Ovary (tissue), 9 donors: ENCODE measurements around the gene PARD3B. TPM values are rescaled to one million over a fixed set of nuclear protein-coding genes. Genes with fewer than 3 reads are reported as not detected.

Experiments
- DNase-seq, 5 donors: peaks; one replicate each; pipeline ENCODE4 v3.0.0-alpha.2; 2019 to 2020
- H3K27ac ChIP-seq, 2 donors: fragments of 200-600 bp; one replicate each; pipeline versions ENCODE4 v1.5.1 to v1.8.0; 2019 to 2022
- H3K27me3 ChIP-seq: fragments of 200-600 bp; one replicate; pipeline ENCODE4 v1.8.0; 2022
- H3K36me3 ChIP-seq: fragments of 200-600 bp; sonication (generic); one replicate; pipeline ENCODE4 v1.5.1; 2019
- H3K4me1 ChIP-seq: one replicate; pipeline ENCODE4 v1.8.1; 2013; ENCODE audit warnings: mild to moderate bottlenecking, moderate library complexity; ENCODE audit not compliant: insufficient read depth
- H3K4me3 ChIP-seq: fragments of 200-600 bp; sonication (generic); one replicate; pipeline ENCODE4 v1.5.1; 2017
- H3K9me3 ChIP-seq, 2 donors: fragments of 200-600 bp in 1 of 2; sonication (generic) in 1 of 2; one replicate each; pipeline versions ENCODE4 v1.5.1 to v1.8.1; 2013 to 2019; ENCODE audit warnings: mild to moderate bottlenecking in 1 of 2, moderate library complexity in 1 of 2
- CTCF ChIP-seq, 3 donors: fragments of 450-650 bp in 2 of 3; fragments of 200-600 bp in 1 of 3; IDR thresholded peaks; one replicate each; pipeline versions ENCODE4 v1.5.1 to v1.8.0; 2016 to 2022; ENCODE audit warnings: antibody characterized with exemption in 3 of 3, mild to moderate bottlenecking in 1 of 3
- EP300 ChIP-seq: sonication (generic); formaldehyde crosslinking; IDR thresholded peaks from one replicate; pipeline ENCODE4 v1.6.1; 2017; ENCODE audit warnings: antibody characterized with exemption
- POLR2A ChIP-seq: fragments of 450-650 bp; IDR thresholded peaks from one replicate; pipeline ENCODE4 v1.6.1; 2017; ENCODE audit warnings: antibody characterized with exemption, mild to moderate bottlenecking, moderate library complexity
- WGBS, 3 donors: extraction: QIAGEN DNeasy Blood & Tissue Kit in 1 of 3; methylation state at CpG; one replicate each; pipeline versions ENCODE4 v1.1.5 to v1.1.7; 2013 to 2017; 5-methylcytosine and 5-hydroxymethylcytosine counted together
- intact Hi-C, 4 donors: fragments of 100-400 bp; cut with DNase I; formaldehyde crosslinking; loops; one replicate each; pipeline versions ENCODE4 v1.11.0 to v1.15.1; 2022 to 2023
- polyA plus RNA-seq, 2 donors: library from polyadenylated mRNA; stranded (reverse); fragments of 200-250 nt in 1 of 2; fragments of 350-450 nt in 1 of 2; fragmentation: Illumina TruSeq in 1 of 2; extraction: RNeasy Lipid Tissue Mini Kit (QIAGEN cat#74804) in 1 of 2; gene quantifications; one replicate each; pipeline ENCODE4 v1.2.3, GENCODE V29; 2013 to 2014
- total RNA-seq, 7 donors: library from RNA; depleted of rRNA in 2 of 7; stranded (reverse); fragments of >200 nt in 2 of 7; fragmentation: NEBNext Ultra II Directional in 3 of 7; extraction: Animal tissue kit (Norgen Biotek cat#: 25700) in 3 of 7; gene quantifications; one replicate each; pipeline versions ENCODE4 v1.1.0 to v1.2.4, GENCODE V29; 2016 to 2023
- donor health status: DM: no; HTN: no; CAD: no; lungs with moderate emphysema.
- donor health status: DM: no; HTN: no; CAD: no.
- donor health status: Bipolar disorder and iron deficiency.
- donor health status: DM: yes; HTN: yes; CAD: no.
- donor health status: DM: no; HTN: no; CAD: no.
- donor health status: DM: yes; HTN: yes; CAD: no.

PARD3B gene
- total and polyA plus RNA-seq, 9 donors: 8.2 to 46.6 (median 28.7) TPM

GRCh38 chr2:205372141-205372540 lies 826.9 kb downstream of the PARD3B start:
- intact Hi-C loops: no loop called here
- TF ChIP-seq CTCF (IDR thresholded peaks at IDR 0.05) (no peak), POLR2A (no peak), EP300 (no peak)
- Histone ChIP-seq H3K27me3 (no peaks in the 10 kb centered on the region), H3K27ac (no peak overlapping the region), H3K36me3 (no peaks in the 10 kb centered on the region), H3K4me3 (no peak overlapping the region), H3K9me3 (no peaks in the 10 kb centered on the region), H3K4me1 (peaks cover 1% of the 10 kb centered on the region)
- DNase-seq: no peak

- H3K4me1 ChIP-seq: no peaks in the 10 kb centered on the region
- H3K4me3 ChIP-seq: no peak overlapping the region
- DNase-seq: no peak
- TF ChIP-seq CTCF (IDR thresholded peaks at IDR 0.05) (no peak), POLR2A (no peak), EP300 (no peak)
- 59 to 65% (median 62%) methylated on average over 9 of the region's 9 CpGs for WGBS, 3 donors
- no peaks in the 10 kb centered on the region for H3K36me3 ChIP-seq
- H3K27ac ChIP-seq: no peak overlapping the region
- H3K9me3 ChIP-seq: no peaks in the 10 kb centered on the region
- no peaks in the 10 kb centered on the region for H3K27me3 ChIP-seq
- intact Hi-C loops: no loop called here
Measured at GRCh38 chr2:205375461-205376448, 830.5 kb downstream of the PARD3B start.

GRCh38 chr2:205377324-205377723 lies 832.0 kb downstream of the PARD3B start:
- DNase-seq: no peak
- Histone ChIP-seq H3K9me3 (no peaks in the 10 kb centered on the region), H3K27ac (no peak overlapping the region), H3K4me3 (no peak overlapping the region), H3K27me3 (no peaks in the 10 kb centered on the region), H3K4me1 (no peaks in the 10 kb centered on the region), H3K36me3 (no peaks in the 10 kb centered on the region)
- no peak for TF ChIP-seq CTCF (IDR thresholded peaks at IDR 0.05)
- no peak for TF ChIP-seq POLR2A
- TF ChIP-seq EP300: no peak
- intact Hi-C loops: no loop called here

- WGBS, 3 donors: 96 to 97% (median 97%) methylated on average over 2 of the region's 2 CpGs
- no peak for TF ChIP-seq POLR2A
- no peak for TF ChIP-seq EP300
- TF ChIP-seq CTCF (IDR thresholded peaks at IDR 0.05): no peak
- Histone ChIP-seq H3K27me3 (no peaks in the 10 kb centered on the region), H3K9me3 (no peaks in the 10 kb centered on the region), H3K4me3 (no peak overlapping the region), H3K4me1 (peaks cover 3% of the 10 kb centered on the region), H3K36me3 (no peaks in the 10 kb centered on the region), H3K27ac (no peak overlapping the region)
- intact Hi-C loops: no loop called here
- no peak for DNase-seq
Measured at GRCh38 chr2:205383601-205384000, 838.3 kb downstream of the PARD3B start.
